NCI-H2171 treated with DMSO at 0.1 percent for 48 hours (cell line): ENCODE results near the gene XRCC2.
A peak's percentile ranks its signal among the peaks of the same experiment; 100 is the strongest.
"Not testable (repeated sequence)": the region's sequence is repeated elsewhere in the genome, so short reads cannot be mapped to it uniquely, and the experiment has no call there.

ENCODE experiments used
- DNase-seq: peaks from one replicate; lab custom pipeline; 2025; lab: John Stamatoyannopoulos, UW

XRCC2 gene

GRCh38 chr7:152675759-152676636 is at the start of gene XRCC2:
Gene XRCC2, minus strand, starts transcription at chr7:152676141. Its CDS starts 62 bp downstream, at chr7:152676079.
- peak; percentile 93 for DNase-seq

DNA sequence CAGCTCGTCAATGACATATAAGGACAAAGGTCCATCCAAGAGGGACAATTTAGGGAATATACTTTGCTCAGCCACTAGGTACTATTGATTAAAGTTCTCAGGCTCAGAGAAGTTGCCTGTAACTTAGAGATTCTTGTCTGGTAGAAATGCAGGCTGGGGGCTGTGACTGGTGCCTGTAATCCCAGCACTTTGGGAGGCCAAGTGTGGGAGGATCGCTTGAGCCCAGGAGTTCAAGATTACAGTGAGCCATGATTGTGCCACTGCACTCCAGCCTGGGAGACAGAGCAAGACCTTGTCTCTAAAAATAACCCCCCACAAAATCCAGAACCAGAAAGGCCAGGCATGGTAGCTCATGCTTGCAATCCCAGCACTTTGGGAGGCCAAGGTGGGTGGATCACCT is 47.4 kb upstream of the XRCC2 start:
- no peak for DNase-seq

DNA sequence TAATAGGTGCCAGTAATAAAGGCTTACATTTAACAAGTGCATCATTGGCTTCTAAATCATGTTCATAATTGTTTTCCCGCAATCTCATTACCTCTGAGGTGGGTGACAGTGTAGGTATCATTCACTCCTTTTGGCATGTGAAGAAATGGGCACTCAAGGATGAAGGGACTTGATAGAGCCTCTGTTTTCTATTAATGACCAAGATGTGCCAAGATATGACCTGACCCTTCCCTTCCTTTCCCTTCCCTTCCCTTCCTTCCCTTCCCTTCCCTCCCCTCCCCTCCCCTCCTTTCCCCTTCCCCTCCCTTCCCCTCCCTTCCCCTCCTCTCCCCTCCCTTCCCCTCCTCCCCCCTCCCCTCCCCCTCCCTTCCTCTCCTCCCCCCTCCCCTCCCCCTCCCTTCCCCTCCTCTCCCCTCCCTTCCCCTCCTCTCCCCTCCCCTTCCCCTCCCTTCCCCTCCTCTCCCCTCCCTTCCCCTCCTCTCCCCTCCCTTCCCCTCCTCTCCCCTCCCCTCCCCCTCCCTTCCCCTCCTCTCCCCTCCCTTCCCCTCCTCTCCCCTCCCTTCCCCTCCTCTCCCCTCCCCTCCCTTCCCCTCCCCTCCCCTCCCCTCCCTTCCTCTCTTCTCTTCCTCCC is 36.6 kb upstream of the XRCC2 start:
- not testable (repeated sequence) for DNase-seq

- DNase-seq = no peak
These were observed 35.6 kb upstream of the XRCC2 start for GRCh38 chr7:152711444-152711944.

DNA sequence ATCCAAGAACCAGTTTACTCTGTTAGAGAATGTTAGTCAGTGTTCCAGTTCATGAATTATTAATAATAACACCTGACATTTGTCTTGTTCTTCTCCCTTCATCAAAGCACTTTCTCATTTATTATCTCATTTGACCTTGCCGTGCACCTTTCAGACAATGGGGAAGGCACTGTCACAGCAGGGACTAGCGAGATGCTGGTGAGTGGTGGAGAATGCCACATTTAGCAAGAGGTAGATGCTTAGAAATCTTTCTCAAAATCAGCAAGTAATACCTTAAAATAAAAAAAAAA is 34.2 kb upstream of the XRCC2 start:
- no peak for DNase-seq

- no peak for DNase-seq
These were observed 33.6 kb upstream of the XRCC2 start for GRCh38 chr7:152709287-152710152.

- no peak for DNase-seq
These were observed 28.9 kb upstream of the XRCC2 start for GRCh38 chr7:152704796-152705384.

DNA sequence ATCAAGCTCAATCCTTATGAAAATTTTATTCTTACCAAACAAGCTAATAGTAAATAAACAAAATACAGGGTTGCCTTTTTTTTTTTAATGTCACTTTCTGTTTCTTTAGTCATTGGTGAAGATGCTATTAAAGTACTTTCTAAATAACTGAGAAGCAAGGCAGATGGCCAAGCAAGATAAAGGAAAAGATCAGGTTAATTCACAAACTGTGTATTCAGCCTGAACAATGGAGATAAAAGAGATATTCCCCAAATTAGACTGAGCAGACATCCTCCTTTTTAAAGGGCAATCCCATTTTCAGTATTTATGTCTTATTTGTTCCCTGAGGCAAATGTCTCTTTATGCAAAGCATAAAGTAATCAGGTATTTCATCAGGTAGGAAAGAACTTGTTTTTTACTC is 23.1 kb upstream of the XRCC2 start:
- DNase-seq = peak; percentile 77

- DNase-seq = not testable (repeated sequence)
These were observed 21.5 kb upstream of the XRCC2 start for GRCh38 chr7:152697268-152697974.

DNA sequence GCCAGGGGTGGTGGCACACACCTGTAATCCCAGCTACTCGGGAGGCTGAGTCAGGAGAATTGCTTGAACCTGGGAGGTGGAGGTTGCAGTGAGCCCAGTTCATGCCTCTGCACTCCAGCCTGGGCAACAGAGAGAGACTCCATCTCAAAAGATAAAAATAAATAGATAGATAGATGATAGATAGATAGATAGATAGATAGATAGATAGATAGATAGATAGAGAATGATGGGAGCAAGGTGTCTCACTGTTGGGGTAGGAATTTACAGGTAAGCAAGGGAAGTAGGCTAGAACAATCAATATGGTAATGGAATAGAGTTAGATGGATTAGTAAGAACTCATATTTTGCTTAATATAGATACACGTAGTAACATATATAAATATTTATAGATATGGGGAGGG is 16.3 kb upstream of the XRCC2 start:
- DNase-seq = not testable (repeated sequence)

DNA sequence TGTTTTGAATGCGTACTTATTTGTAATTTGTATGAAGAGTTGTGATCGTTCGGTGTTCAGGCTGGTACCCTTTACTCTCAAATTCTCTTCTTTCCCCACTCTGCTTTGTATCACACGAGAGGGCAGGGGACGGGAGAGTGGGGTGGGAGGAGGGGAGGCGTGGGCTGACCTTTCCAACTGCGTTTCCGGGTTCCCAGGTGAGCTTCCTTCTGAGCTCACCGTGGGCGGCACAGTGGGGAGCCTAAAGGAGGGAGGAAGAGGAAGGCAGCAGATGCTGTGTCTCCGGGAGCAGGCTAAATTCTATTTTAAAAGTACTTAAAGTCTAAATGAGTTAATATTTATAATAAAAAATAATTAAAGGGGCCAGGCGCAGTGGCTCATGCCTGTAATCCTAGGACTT is 7.4 kb upstream of the XRCC2 start:
- DNase-seq = no peak

DNA sequence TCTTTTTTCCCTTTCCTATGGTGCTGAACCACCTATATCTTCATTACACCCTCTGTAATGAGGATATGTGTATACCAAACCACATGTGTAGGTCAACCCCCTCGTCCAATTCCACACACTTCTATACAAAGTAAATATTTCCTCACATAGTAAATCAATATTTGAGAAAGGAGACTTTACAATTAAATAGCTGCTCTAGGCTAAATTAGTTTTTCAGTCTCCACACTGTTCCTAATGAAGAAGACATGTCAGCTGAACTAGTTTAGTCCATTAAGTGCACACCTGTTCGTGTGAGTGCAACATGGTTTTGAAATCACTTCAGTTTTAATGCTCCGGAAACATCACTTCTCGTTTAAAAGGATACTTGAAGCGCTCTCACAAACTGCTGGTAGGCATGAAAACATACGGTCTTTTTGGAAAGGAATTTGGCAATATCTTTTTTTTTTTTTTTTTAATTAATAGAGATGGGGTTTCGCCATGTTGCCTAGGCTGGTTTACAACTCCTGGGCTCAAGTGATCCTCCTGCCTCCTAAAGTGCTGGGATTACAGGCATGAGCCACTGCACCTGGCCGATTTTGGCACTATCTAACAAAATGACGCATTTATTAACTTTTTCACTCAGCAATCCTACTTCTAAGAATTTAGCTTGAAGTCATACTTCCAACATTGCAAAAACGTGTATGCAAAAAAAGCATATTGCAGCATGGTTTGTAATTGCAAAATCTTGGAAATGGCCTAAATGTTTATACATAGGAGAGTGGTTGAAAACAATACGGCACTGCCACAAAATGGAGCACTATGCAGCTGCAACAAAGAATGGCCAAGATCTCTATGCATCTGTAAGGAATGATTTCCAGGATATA is 2.1 kb upstream of the XRCC2 start:
- DNase-seq = peak; percentile 56

- peak; percentile 75 for DNase-seq
These were observed 832 bp downstream of the XRCC2 start for GRCh38 chr7:152674860-152675758.

GRCh38 chr7:152673897-152674296 is 2.0 kb downstream of the XRCC2 start:
- no peak for DNase-seq

GRCh38 chr7:152672626-152673025 is 3.3 kb downstream of the XRCC2 start:
- no peak for DNase-seq

GRCh38 chr7:152669758-152670157 is 6.2 kb downstream of the XRCC2 start:
- no peak for DNase-seq

DNA sequence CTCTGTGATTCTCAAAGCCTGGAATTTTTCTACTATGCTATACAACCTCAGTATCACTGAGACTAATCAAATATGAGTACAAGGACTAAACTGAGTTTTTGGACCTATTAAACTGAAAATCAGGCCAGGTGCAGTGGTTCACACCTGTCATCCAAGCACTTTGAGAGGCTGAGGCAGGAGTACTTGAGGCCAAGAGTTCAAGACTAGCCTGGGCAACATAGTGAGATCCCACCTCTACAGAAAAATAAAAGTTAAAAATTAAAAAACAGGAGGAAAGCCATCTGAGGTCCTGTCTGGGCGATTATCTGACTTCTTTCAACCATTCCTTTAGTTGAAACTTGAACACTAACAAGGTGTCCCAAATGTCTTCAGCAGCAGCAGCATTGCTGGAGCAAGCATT is 7.0 kb downstream of the XRCC2 start:
- no peak for DNase-seq

DNA sequence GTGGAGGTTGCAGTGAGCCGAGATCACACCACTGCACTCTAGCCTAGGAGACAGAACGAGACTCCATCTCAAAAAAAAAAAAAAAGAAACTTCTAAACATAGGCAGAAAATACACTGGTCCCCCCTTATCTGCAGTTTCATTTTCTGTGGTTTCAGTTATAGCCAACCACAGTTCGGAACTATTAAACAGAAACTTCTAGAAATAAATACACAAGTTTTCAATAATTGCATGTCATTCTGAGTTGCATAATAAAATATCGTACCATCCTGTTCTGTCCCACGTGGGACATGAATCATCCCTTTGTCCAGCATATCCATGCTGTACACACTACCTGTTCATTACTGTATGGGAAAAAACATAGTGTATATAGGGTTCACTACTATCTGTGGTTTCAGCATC is 8.0 kb downstream of the XRCC2 start:
- DNase-seq = no peak

DNA sequence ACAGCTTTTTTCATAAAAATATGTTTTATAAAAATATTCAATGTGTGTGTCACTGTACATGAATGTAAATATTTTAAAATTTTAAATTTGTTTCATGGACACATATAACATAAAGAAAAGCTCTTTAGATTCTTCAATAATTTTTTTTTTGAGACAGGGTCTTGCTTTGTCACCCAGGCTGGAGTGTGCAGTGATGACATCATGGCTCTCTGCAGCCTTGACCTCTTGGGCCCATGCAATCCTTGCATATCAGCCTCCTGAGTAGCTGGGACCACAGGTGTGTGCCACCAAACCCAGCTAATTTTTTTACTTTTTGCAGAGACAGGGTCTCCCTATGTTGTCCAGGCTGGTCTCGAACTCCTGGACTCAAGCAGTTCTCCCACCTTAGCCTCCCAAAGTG is 9.9 kb downstream of the XRCC2 start:
- no peak for DNase-seq
